ENCODE measurements around the gene HNRNPF.

DNA sequence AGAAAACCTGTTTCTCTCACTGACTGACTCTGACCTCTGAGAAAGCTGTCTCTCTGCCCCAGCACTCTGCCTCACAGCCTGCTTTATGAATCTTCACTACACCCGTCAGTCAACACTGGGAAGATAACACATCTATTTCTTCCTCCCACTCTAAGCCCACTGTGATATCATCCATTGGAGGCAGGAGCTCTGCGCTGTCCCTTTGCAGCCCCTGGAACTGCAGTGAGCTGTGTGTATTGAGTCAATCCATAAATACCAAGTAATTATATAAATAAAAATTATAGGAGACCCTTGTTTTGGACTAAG, 54.7 kb downstream of the HNRNPF start:
- TF ChIP-seq, protein P1, sequence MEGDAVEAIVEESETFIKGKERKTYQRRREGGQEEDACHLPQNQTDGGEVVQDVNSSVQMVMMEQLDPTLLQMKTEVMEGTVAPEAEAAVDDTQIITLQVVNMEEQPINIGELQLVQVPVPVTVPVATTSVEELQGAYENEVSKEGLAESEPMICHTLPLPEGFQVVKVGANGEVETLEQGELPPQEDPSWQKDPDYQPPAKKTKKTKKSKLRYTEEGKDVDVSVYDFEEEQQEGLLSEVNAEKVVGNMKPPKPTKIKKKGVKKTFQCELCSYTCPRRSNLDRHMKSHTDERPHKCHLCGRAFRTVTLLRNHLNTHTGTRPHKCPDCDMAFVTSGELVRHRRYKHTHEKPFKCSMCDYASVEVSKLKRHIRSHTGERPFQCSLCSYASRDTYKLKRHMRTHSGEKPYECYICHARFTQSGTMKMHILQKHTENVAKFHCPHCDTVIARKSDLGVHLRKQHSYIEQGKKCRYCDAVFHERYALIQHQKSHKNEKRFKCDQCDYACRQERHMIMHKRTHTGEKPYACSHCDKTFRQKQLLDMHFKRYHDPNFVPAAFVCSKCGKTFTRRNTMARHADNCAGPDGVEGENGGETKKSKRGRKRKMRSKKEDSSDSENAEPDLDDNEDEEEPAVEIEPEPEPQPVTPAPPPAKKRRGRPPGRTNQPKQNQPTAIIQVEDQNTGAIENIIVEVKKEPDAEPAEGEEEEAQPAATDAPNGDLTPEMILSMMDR (IDR thresholded peaks at IDR 0.05), result no peak
- TF ChIP-seq, protein P2, sequence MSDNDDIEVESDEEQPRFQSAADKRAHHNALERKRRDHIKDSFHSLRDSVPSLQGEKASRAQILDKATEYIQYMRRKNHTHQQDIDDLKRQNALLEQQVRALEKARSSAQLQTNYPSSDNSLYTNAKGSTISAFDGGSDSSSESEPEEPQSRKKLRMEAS (IDR thresholded peaks at IDR 0.05), result no peak
- TF ChIP-seq POLR2A (IDR thresholded peaks at IDR 0.05; ENCODE audit: low read length) (no peak), NR3C1 (IDR thresholded peaks at IDR 0.05) (no peak), HOXB5 (CRISPR knock-in tag; IDR thresholded peaks at IDR 0.05) (no peak), POLR2AphosphoS2 (conservative IDR thresholded peaks at IDR 0.05; ENCODE audit: low read length) (no peak), RARB (CRISPR knock-in tag; IDR thresholded peaks at IDR 0.05) (no peak), ZSCAN20 (CRISPR knock-in tag; IDR thresholded peaks at IDR 0.05) (no peak), RFX5 (IDR thresholded peaks at IDR 0.05) (no peak), CHD4 (IDR thresholded peaks at IDR 0.05; ENCODE audit: borderline replicate concordance) (no peak), ZFP36 (IDR thresholded peaks at IDR 0.05; ENCODE audit: borderline replicate concordance, partially characterized antibody) (no peak), CEBPB (IDR thresholded peaks at IDR 0.05) (no peak), EHMT2 (IDR thresholded peaks at IDR 0.05; ENCODE audit: low read depth) (no peak), MYC (IDR thresholded peaks at IDR 0.05; ENCODE audit: borderline replicate concordance, low read length) (no peak)

Measured in A549 (cell line).